ENCODE measurements around the gene OR4C45.
"Not testable (repeated sequence)": the region's sequence is repeated elsewhere in the genome, so short reads cannot be mapped to it uniquely, and the experiment has no call there.

The OR4C45 gene

GRCh38 chr11:50032574-50032973 is at the start of gene OR4C45:
TSS of gene OR4C45 (plus strand) at chr11:50032874.
- CTCF ChIA-PET = interaction anchor here (0.6 to 0.7 kb wide), 2 partner anchors 69 to 95 kb away, joined by 3 read pairs; no protein-coding TSS in a partner anchor
- POLR2A ChIA-PET (ENCODE audit: low non-redundant PET) = no interaction called here
- no peak within 1 kb of the TSS for H3K27ac ChIP-seq
- no peak for DNase-seq (ENCODE audit: low spot score)
- TF ChIP-seq CTCF (conservative IDR thresholded peaks at IDR 0.05; ENCODE audit: low read depth) = no peak

- CTCF ChIA-PET = interaction anchor here (0.9 kb wide), 1 partner anchor 1726 kb away, joined by 4 read pairs; no protein-coding TSS in a partner anchor
- POLR2A ChIA-PET (ENCODE audit: low non-redundant PET) = no interaction called here
- TF ChIP-seq CTCF (conservative IDR thresholded peaks at IDR 0.05; ENCODE audit: low read depth) = peak; percentile 42
These were observed 37.1 kb upstream of the OR4C45 start for GRCh38 chr11:49995565-49995964.

GRCh38 chr11:50030193-50030592 is 2.5 kb upstream of the OR4C45 start:
- CTCF ChIA-PET = no interaction called here
- H3K27ac ChIP-seq = no peak overlapping the region
- no peak for TF ChIP-seq CTCF (conservative IDR thresholded peaks at IDR 0.05; ENCODE audit: low read depth)
- no peak for DNase-seq (ENCODE audit: low spot score)
- POLR2A ChIA-PET (ENCODE audit: low non-redundant PET) = no interaction called here

More at GRCh38 chr11:49995565-49995964, 37.1 kb upstream of the OR4C45 start:
- no peak for DNase-seq (ENCODE audit: low spot score)
- H3K27ac ChIP-seq = no peak overlapping the region

GRCh38 chr11:50036239-50036638 is 3.6 kb downstream of the OR4C45 start:
- CTCF ChIA-PET; POLR2A ChIA-PET (ENCODE audit: low non-redundant PET); DNase-seq (ENCODE audit: low spot score): not testable (repeated sequence)

GRCh38 chr11:50037251-50037650 is 4.6 kb downstream of the OR4C45 start:
- DNase-seq (ENCODE audit: low spot score) = no peak
- no peak overlapping the region for H3K27ac ChIP-seq
- ChIA-PET POLR2A (ENCODE audit: low non-redundant PET) (interaction anchor here (0.6 kb wide), 1 partner anchor 472 kb away, joined by 3 read pairs; no protein-coding TSS in a partner anchor), CTCF (no interaction called here)
- no peak for TF ChIP-seq CTCF (conservative IDR thresholded peaks at IDR 0.05; ENCODE audit: low read depth)

More at GRCh38 chr11:50036239-50036638, 3.6 kb downstream of the OR4C45 start:
- H3K27ac ChIP-seq = not testable (repeated sequence)

- no peak for TF ChIP-seq CTCF (conservative IDR thresholded peaks at IDR 0.05; ENCODE audit: low read depth)
- CTCF ChIA-PET = no interaction called here
- DNase-seq (ENCODE audit: low spot score) = no peak
- H3K27ac ChIP-seq = no peak overlapping the region
- POLR2A ChIA-PET (ENCODE audit: low non-redundant PET) = no interaction called here
These were observed 12.0 kb downstream of the OR4C45 start for GRCh38 chr11:50044647-50045046.

GRCh38 chr11:50063056-50063455 is 30.4 kb downstream of the OR4C45 start:
- POLR2A ChIA-PET (ENCODE audit: low non-redundant PET); DNase-seq (ENCODE audit: low spot score); H3K27ac ChIP-seq; CTCF ChIA-PET: not testable (repeated sequence)

- no peak for TF ChIP-seq CTCF (conservative IDR thresholded peaks at IDR 0.05; ENCODE audit: low read depth)
- ChIA-PET POLR2A (ENCODE audit: low non-redundant PET) (no interaction called here), CTCF (no interaction called here)
- DNase-seq (ENCODE audit: low spot score) = no peak
- no peak overlapping the region for H3K27ac ChIP-seq
These were observed 37.7 kb downstream of the OR4C45 start for GRCh38 chr11:50070389-50070788.
